Lung (tissue), 12 donors: ENCODE data around the gene ERLEC1. TPM values are rescaled to one million over a fixed set of nuclear protein-coding genes. Genes with fewer than 3 reads are reported as not detected.
"Not testable (repeated sequence)": the region's sequence is repeated elsewhere in the genome, so short reads cannot be mapped to it uniquely, and the experiment has no call there.

Source experiments
- ATAC-seq: fragments of 200-7000 bp; cut with Tn5 transposase; one replicate; pipeline ENCODE4 v1.9.1; 2020; ENCODE audit warnings: moderate number of reproducible peaks; ENCODE audit not compliant: insufficient read depth, low FRiP score
- DNase-seq, 3 donors: peaks; one replicate each; pipeline ENCODE4 v3.0.0-alpha.2; 2013 to 2017
- H3K27ac ChIP-seq, 2 donors: one replicate each; pipeline ENCODE4 v1.5.1; 2013; ENCODE audit warnings: mild to moderate bottlenecking in 2 of 2, moderate library complexity in 2 of 2, control low read depth in 1 of 2, inconsistent platforms in 1 of 2, low read depth in 1 of 2, low read length in 1 of 2
- H3K27me3 ChIP-seq, 3 donors: one replicate each; pipeline ENCODE4 v1.5.1; 2013; ENCODE audit warnings: low read length in 2 of 3; ENCODE audit not compliant: control insufficient read depth in 3 of 3, insufficient read depth in 3 of 3
- H3K36me3 ChIP-seq, 4 donors: one replicate each; pipeline ENCODE4 v1.5.1; 2013; ENCODE audit warnings: low read length in 4 of 4, mild to moderate bottlenecking in 1 of 4, moderate library complexity in 1 of 4; ENCODE audit not compliant: control insufficient read depth in 4 of 4, insufficient read depth in 4 of 4
- H3K4me1 ChIP-seq, 5 donors: one replicate each; pipeline ENCODE4 v1.5.1; 2013; ENCODE audit warnings: low read length in 5 of 5, mild to moderate bottlenecking in 2 of 5, moderate library complexity in 1 of 5; ENCODE audit not compliant: control insufficient read depth in 5 of 5, insufficient read depth in 5 of 5
- H3K4me3 ChIP-seq: one replicate; pipeline ENCODE4 v1.5.1; 2013; ENCODE audit warnings: mild to moderate bottlenecking, control low read depth, moderate library complexity
- H3K9ac ChIP-seq, 2 donors: one replicate each; pipeline ENCODE4 v1.5.1; 2013; ENCODE audit warnings: low read length in 2 of 2, control low read depth in 1 of 2; ENCODE audit not compliant: insufficient read depth in 1 of 2
- H3K9me3 ChIP-seq, 4 donors: one replicate each; pipeline ENCODE4 v1.5.1; 2013; ENCODE audit warnings: low read length in 3 of 4, mild to moderate bottlenecking in 1 of 4, moderate library complexity in 1 of 4; ENCODE audit not compliant: control insufficient read depth in 4 of 4, insufficient read depth in 3 of 4
- WGBS, 2 donors: extraction: QIAGEN DNeasy Blood & Tissue Kit; methylation state at CpG; one replicate each; pipeline ENCODE4 v1.1.7; 2013; 5-methylcytosine and 5-hydroxymethylcytosine counted together
- polyA plus RNA-seq, 2 donors: library from polyadenylated mRNA; stranded (reverse); fragments of 200-250 nt; gene quantifications; one replicate each; pipeline ENCODE4 v1.2.1, GENCODE V29; 2013
- total RNA-seq, 2 donors: library from RNA; depleted of rRNA in 1 of 2; stranded (reverse); fragments of >200 nt in 1 of 2; gene quantifications; one replicate each; pipeline ENCODE4 v1.2.1, GENCODE V29; 2014 to 2021
- TF ChIP-seq, protein P1 (sequence below): IDR thresholded peaks from 2 replicates; pipeline ENCODE4 v1.5.1; 2012; ENCODE audit warnings: mild to moderate bottlenecking; ENCODE audit errors: control extremely low read depth, extremely low read depth
- donor health status: control.
- donor health status: control.
- donor health status: Bipolar disorder and iron deficiency.
- donor health status: healthy.
- donor health status: DM: yes; HTN: yes; CAD: no.

Gene ERLEC1
- total and polyA plus RNA-seq, 4 donors = 39.8 to 64.7 (median 56.3) TPM

- WGBS, 2 donors = 94 to 98% methylated on average over 4 of the region's 4 CpGs
Observed at GRCh38 chr2:53828331-53828730, 41.5 kb downstream of the ERLEC1 start.

DNA sequence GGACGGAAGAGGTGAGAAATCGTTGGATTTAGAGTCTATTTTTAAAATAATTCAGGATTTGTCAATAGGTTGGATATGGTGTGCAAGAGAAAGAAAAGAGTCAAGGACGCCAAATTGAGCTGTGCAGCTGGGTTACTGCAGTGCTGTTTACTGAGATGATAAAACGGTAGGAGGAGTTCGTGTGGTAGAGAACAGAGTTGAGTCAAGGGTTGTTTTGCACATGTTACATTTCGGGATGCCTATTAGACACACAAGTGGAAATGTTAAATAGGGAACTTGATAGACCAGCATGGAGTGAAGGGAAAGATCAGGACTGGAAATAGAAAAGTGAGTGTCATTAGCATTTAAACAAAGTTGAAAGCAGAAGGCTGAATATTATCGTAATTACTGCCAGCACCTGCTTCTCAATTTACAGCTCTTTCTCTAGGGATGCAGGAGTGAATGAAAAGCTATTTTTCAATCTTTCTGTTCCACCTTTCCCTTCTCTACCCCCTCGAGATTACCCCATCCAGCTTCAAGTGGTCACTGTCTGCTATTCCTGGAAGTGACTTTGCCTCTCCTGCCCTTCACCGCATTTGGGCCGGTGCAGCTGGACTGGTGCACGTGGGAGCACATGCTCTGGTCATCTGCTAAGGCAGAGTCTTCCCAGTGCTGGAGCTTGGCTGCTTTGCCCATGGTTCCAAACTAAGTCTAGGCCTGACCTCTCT lies 42.6 kb downstream of the ERLEC1 start:
- H3K27ac ChIP-seq = no peak overlapping the region
- no peak for DNase-seq
- TF ChIP-seq, protein P1, sequence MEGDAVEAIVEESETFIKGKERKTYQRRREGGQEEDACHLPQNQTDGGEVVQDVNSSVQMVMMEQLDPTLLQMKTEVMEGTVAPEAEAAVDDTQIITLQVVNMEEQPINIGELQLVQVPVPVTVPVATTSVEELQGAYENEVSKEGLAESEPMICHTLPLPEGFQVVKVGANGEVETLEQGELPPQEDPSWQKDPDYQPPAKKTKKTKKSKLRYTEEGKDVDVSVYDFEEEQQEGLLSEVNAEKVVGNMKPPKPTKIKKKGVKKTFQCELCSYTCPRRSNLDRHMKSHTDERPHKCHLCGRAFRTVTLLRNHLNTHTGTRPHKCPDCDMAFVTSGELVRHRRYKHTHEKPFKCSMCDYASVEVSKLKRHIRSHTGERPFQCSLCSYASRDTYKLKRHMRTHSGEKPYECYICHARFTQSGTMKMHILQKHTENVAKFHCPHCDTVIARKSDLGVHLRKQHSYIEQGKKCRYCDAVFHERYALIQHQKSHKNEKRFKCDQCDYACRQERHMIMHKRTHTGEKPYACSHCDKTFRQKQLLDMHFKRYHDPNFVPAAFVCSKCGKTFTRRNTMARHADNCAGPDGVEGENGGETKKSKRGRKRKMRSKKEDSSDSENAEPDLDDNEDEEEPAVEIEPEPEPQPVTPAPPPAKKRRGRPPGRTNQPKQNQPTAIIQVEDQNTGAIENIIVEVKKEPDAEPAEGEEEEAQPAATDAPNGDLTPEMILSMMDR = no peak

More at GRCh38 chr2:53828331-53828730, 41.5 kb downstream of the ERLEC1 start:
- Histone ChIP-seq H3K4me3 (no peak overlapping the region), H3K9me3 (no peaks in the 10 kb centered on the region), H3K9ac (no peak overlapping the region), H3K27me3 (no peaks in the 10 kb centered on the region), H3K4me1 (peaks cover 0 to 17% (median 6%) of the 10 kb centered on the region in 5 donors), H3K36me3 (peaks cover 0 to 4% (median under 1%) of the 10 kb centered on the region in 4 donors), H3K27ac (no peak overlapping the region)
- DNase-seq (no peak), ATAC-seq (no peak)
- TF ChIP-seq, protein P1 = no peak

GRCh38 chr2:53829980-53830290 lies 43.1 kb downstream of the ERLEC1 start:
- not testable (repeated sequence) for H3K27ac ChIP-seq, H3K27me3 ChIP-seq, ATAC-seq, H3K9me3 ChIP-seq, H3K36me3 ChIP-seq, H3K4me3 ChIP-seq, DNase-seq, H3K9ac ChIP-seq
- H3K4me1 ChIP-seq = peaks cover 0 to 17% (median 6%) of the 10 kb centered on the region in 5 donors
- WGBS, 2 donors = 83 to 97% methylated on average over 4 of the region's 4 CpGs

More for the DNA sequence above, 42.6 kb downstream of the ERLEC1 start:
- Histone ChIP-seq H3K27me3 (no peaks in the 10 kb centered on the region), H3K4me1 (peaks cover 0 to 17% (median 6%) of the 10 kb centered on the region in 5 donors), H3K9ac (no peak overlapping the region), H3K9me3 (no peaks in the 10 kb centered on the region), H3K36me3 (peaks cover 0 to 4% (median under 1%) of the 10 kb centered on the region in 4 donors), H3K4me3 (no peak overlapping the region)
- WGBS, 2 donors = 90 to 91% methylated on average over 11 of the region's 11 CpGs
- ATAC-seq = no peak

DNA sequence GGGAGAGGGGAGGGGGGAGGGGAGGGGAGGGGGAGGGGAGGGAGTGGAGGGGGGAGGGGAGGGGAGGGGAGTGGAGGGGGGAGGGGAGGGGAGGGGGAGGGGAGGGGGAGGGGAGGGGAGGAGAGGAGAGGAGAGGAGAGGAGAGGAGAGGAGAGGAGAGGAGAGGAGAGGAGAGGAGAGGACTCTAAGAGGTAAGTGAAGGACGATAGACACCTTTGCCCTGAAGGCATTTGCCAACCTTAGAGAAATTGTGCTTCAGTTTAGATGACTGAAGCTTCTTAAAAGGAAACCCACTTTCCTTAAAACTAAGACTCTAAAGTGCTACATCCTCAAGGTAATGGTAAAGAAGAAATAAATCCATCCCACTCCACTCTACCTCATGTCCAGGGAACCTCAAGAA lies 53.7 kb downstream of the ERLEC1 start:
- no peak for DNase-seq
- Histone ChIP-seq H3K27ac (no peak overlapping the region), H3K9me3 (no peaks in the 10 kb centered on the region), H3K36me3 (no peaks in the 10 kb centered on the region), H3K27me3 (no peaks in the 10 kb centered on the region), H3K4me1 (no peaks in the 10 kb centered on the region), H3K4me3 (no peak overlapping the region), H3K9ac (no peak overlapping the region)
- TF ChIP-seq, protein P1 = no peak
- ATAC-seq = no peak
- WGBS, 2 donors = 81 to 93% methylated on average over 1 of the region's 1 CpG

- ATAC-seq, H3K27ac ChIP-seq, H3K27me3 ChIP-seq, H3K36me3 ChIP-seq, DNase-seq, H3K4me3 ChIP-seq, H3K9me3 ChIP-seq, H3K9ac ChIP-seq, H3K4me1 ChIP-seq: not testable (repeated sequence)
- 96 to 98% methylated on average over 7 of the region's 7 CpGs for WGBS, 2 donors
Observed at GRCh38 chr2:53841651-53842050, 54.8 kb downstream of the ERLEC1 start.
